PC-9 (cell line): ENCODE data around the gene MYMK. TPM values are rescaled to one million over a fixed set of nuclear protein-coding genes. Genes with fewer than 3 reads are reported as not detected.
A peak's percentile ranks its signal among the peaks of the same experiment; 100 is the strongest.

Source experiments
- BruUV-seq: library from RNA; stranded (reverse); fragments of 400-500 nt; replicated peaks from 2 replicates; lab custom pipeline; 2021; lab: Mats Ljungman, UMichigan
- CTCF ChIA-PET: fragments of 300-600 bp; sonication (Branson Sonifier 250); formaldehyde crosslinking; loops from one replicate; lab custom pipeline; 2022; ENCODE audit warnings: antibody characterized with exemption; lab: Charles Lee
- POLR2A ChIA-PET: fragments of 300-600 bp; sonication (Branson Sonifier 250); formaldehyde crosslinking; loops from one replicate; lab custom pipeline; 2022; ENCODE audit warnings: antibody characterized with exemption; ENCODE audit not compliant: unreplicated experiment; lab: Charles Lee
- DNase-seq, 2 experiments: peaks; one replicate each; pipeline versions ENCODE4 v3.0.0 to v3.0.0-alpha.2; 2015 to 2022; ENCODE audit warnings: mixed read lengths in 1 of 2
- H2AFZ ChIP-seq: fragments of 200-600 bp; sonication (generic); 2 replicates; pipeline ENCODE4 v1.8.1; 2017; ENCODE audit warnings: antibody characterized with exemption
- H3F3A ChIP-seq: fragments of 200-600 bp; sonication (generic); 2 replicates; pipeline ENCODE4 v1.8.1; 2017; ENCODE audit warnings: antibody characterized with exemption, mild to moderate bottlenecking, low read depth; ENCODE audit not compliant: insufficient read depth
- H3K27ac ChIP-seq: fragments of 200-600 bp; sonication (generic); 2 replicates; pipeline ENCODE4 v1.6.1; 2016; ENCODE audit warnings: mixed run types
- H3K27me3 ChIP-seq: fragments of 200-600 bp; sonication (generic); 2 replicates; pipeline ENCODE4 v1.6.1; 2016; ENCODE audit warnings: low read depth, mixed run types; ENCODE audit not compliant: insufficient read depth
- H3K36me3 ChIP-seq: fragments of 200-600 bp; sonication (generic); 2 replicates; pipeline ENCODE4 v1.6.1; 2016; ENCODE audit warnings: low read depth, mixed run types
- H3K4me1 ChIP-seq: fragments of 200-600 bp; sonication (generic); replicated peaks from 2 replicates; pipeline ENCODE4 v1.6.1; 2016; ENCODE audit warnings: mixed run types; ENCODE audit not compliant: insufficient read depth
- H3K4me2 ChIP-seq: fragments of 200-600 bp; sonication (generic); 2 replicates; pipeline ENCODE4 v1.6.1; 2017; ENCODE audit warnings: mixed run types
- H3K4me3 ChIP-seq: fragments of 200-600 bp; sonication (generic); 2 replicates; pipeline ENCODE4 v1.6.1; 2016; ENCODE audit warnings: mixed run types
- H3K79me2 ChIP-seq: fragments of 200-600 bp; sonication (generic); 2 replicates; pipeline ENCODE4 v1.6.1; 2017; ENCODE audit warnings: low read depth, mixed run types
- H3K9me2 ChIP-seq: fragments of 200-600 bp; sonication (generic); 2 replicates; pipeline ENCODE4 v1.8.1; 2017; ENCODE audit warnings: mild to moderate bottlenecking; ENCODE audit not compliant: insufficient read depth
- H3K9me3 ChIP-seq: fragments of 200-600 bp; sonication (generic); 2 replicates; pipeline ENCODE4 v1.8.1; 2016; ENCODE audit warnings: low read depth; ENCODE audit not compliant: insufficient read depth
- H4K20me1 ChIP-seq: fragments of 200-600 bp; sonication (generic); 2 replicates; pipeline ENCODE4 v1.8.1; 2017; ENCODE audit not compliant: insufficient read depth
- CTCF ChIP-seq: fragments of 200-600 bp; sonication (generic); conservative IDR thresholded peaks from 2 replicates; pipeline ENCODE4 v1.6.1; 2017; ENCODE audit warnings: mixed run types, antibody characterized with exemption, mild to moderate bottlenecking, moderate library complexity
- EZH2 ChIP-seq: fragments of 200-600 bp; sonication (generic); IDR thresholded peaks from 2 replicates; pipeline ENCODE4 v1.8.0; 2017; ENCODE audit warnings: antibody characterized with exemption, low read depth
- intact Hi-C: fragments of 100-400 bp; cut with micrococcal nuclease; formaldehyde crosslinking; loops from one replicate; pipeline ENCODE4 v1.10.0; 2022; ENCODE audit not compliant: unreplicated experiment
- total RNA-seq: library from RNA; stranded (reverse); gene quantifications from 2 replicates; pipeline ENCODE4 v1.2.3, GENCODE V29; 2021

MYMK gene
- total RNA-seq, 1 experiment from 2014 or later, result not detected

GRCh38 chr9:133487331-133487725 is 37.4 kb downstream of the MYMK start:
- Histone ChIP-seq H3K4me3 (no peak overlapping the region), H4K20me1 (no peaks in the 10 kb centered on the region), H3K4me2 (no peak overlapping the region), H3F3A (peaks cover 5% of the 10 kb centered on the region; the same call in 1 of the 2 replicates), H3K9me3 (no peaks in the 10 kb centered on the region), H3K4me1 (peaks cover 26% of the 10 kb centered on the region), H3K27me3 (peaks cover 27% of the 10 kb centered on the region), H3K27ac (no peak overlapping the region), H2AFZ (no peak overlapping the region), H3K9me2 (no peaks in the 10 kb centered on the region), H3K36me3 (no peaks in the 10 kb centered on the region), H3K79me2 (no peaks in the 10 kb centered on the region)
- no peak for DNase-seq
- BruUV-seq, result no TSS peak
- ChIA-PET POLR2A (no interaction called here), CTCF (interaction anchor here (1.2 kb wide), 1 partner anchor 158 kb away, joined by 3 read pairs; no protein-coding TSS in a partner anchor)
- no peak for TF ChIP-seq EZH2
- no peak for TF ChIP-seq CTCF
- intact Hi-C loops, result loop anchor here (2.0 to 5.0 kb wide), 2 partner anchors 130 to 465 kb away; partner anchors contain the start of genes SURF1 and SURF2

GRCh38 chr9:133485531-133486260 is 39.1 kb downstream of the MYMK start:
- no peaks in the 10 kb centered on the region for H3K79me2 ChIP-seq
- H3F3A ChIP-seq, result peaks cover 12% of the 10 kb centered on the region; the same call in 1 of the 2 replicates
- no peaks in the 10 kb centered on the region for H3K9me3 ChIP-seq
- no peak overlapping the region for H2AFZ ChIP-seq
- peaks cover 38% of the 10 kb centered on the region for H3K4me1 ChIP-seq
- H3K4me3 ChIP-seq, result peak overlapping the region; percentile 7; the same call in 1 of the 2 replicates
- peak overlapping the region; percentile 60 for H3K4me2 ChIP-seq
- DNase-seq, result no peak
- intact Hi-C loops, result loop anchor here (1.0 to 5.0 kb wide), 6 partner anchors 78 to 508 kb away; partner anchors contain the start of genes SURF1 and SURF2
- TF ChIP-seq CTCF (no peak), EZH2 (no peak)
- H3K36me3 ChIP-seq, result no peaks in the 10 kb centered on the region
- H4K20me1 ChIP-seq, result no peaks in the 10 kb centered on the region
- H3K9me2 ChIP-seq, result no peaks in the 10 kb centered on the region
- peaks cover 20% of the 10 kb centered on the region for H3K27me3 ChIP-seq
- ChIA-PET CTCF (interaction anchor here (0.5 to 1.2 kb wide), 6 partner anchors 120 to 454 kb away, joined by 3 to 7 read pairs (median 4); partner anchors contain the start of genes SURF1 and SURF2), POLR2A (interaction anchor here (0.6 to 0.8 kb wide), 2 partner anchors 208 to 304 kb away, joined by 3 to 4 read pairs; no protein-coding TSS in a partner anchor)
- no TSS peak for BruUV-seq
- no peak overlapping the region for H3K27ac ChIP-seq

- CTCF ChIA-PET, result interaction anchor here (0.5 to 1.2 kb wide), 7 partner anchors 67 to 540 kb away, joined by 3 to 11 read pairs (median 3); partner anchors contain the start of genes BRD3OS, REXO4, SURF1 and SURF2
- DNase-seq, result peak; percentile 79 to 84
- Histone ChIP-seq H3K4me1 (peaks cover 40% of the 10 kb centered on the region), H3K27me3 (peaks cover 13% of the 10 kb centered on the region), H2AFZ (no peak overlapping the region), H3K9me3 (no peaks in the 10 kb centered on the region), H3K9me2 (no peaks in the 10 kb centered on the region), H4K20me1 (no peaks in the 10 kb centered on the region), H3F3A (peaks cover 12% of the 10 kb centered on the region; the same call in 1 of the 2 replicates), H3K27ac (no peak overlapping the region), H3K4me3 (peak overlapping the region; percentile 7; the same call in 1 of the 2 replicates), H3K36me3 (no peaks in the 10 kb centered on the region), H3K79me2 (no peaks in the 10 kb centered on the region), H3K4me2 (peak overlapping the region; percentile 60)
- TF ChIP-seq CTCF, result no peak
- POLR2A ChIA-PET, result interaction anchor here (0.7 to 0.8 kb wide), 2 partner anchors 25 to 39 kb away, joined by 3 to 11 read pairs; partner anchors contain the start of gene CACFD1
- intact Hi-C loops, result loop anchor here (5.0 kb wide), 1 partner anchor 128 kb away; the partner anchor contains the start of genes SURF1 and SURF2
- BruUV-seq, result no TSS peak
These were observed 39.9 kb downstream of the MYMK start for GRCh38 chr9:133484671-133485437.
